Measurements from ENCODE around the gene COQ10A.
"Not testable (repeated sequence)": the region's sequence is repeated elsewhere in the genome, so short reads cannot be mapped to it uniquely, and the experiment has no call there.

The COQ10A gene

GRCh38 chr12:56282579-56282978 lies 15.8 kb downstream of the COQ10A start:
- no peak for DNase-seq

DNA sequence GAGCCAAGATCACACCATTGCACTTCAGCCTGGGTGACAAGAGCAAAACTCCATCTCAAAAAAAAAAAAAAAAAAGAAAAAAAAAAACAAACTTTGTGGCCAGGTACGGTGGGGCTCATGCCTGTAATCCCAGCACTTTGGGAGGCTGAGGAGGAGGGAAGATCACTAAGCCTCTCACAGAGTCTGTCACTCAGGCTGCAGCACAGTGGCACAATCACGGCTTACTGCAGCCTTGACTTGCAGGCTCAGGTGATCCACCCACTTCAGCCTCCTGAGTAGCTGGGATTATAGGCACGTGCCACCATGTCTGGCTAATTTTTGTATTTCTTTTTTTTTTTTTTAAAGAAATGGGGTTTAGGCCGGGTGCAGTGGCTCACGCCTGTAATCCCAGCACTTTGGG lies 17.5 kb downstream of the COQ10A start:
- not testable (repeated sequence) for DNase-seq

GRCh38 chr12:56286044-56286830 lies 19.5 kb downstream of the COQ10A start:
- no peak for DNase-seq

GRCh38 chr12:56288705-56289387 lies 22.1 kb downstream of the COQ10A start:
- DNase-seq: no peak

GRCh38 chr12:56293795-56294194 lies 27.1 kb downstream of the COQ10A start:
- no peak for DNase-seq

- no peak for DNase-seq
Observed at GRCh38 chr12:56296295-56296694, 29.6 kb downstream of the COQ10A start.

- no peak for DNase-seq
Observed at GRCh38 chr12:56297400-56297799, 30.7 kb downstream of the COQ10A start.

GRCh38 chr12:56298828-56299227 lies 32.1 kb downstream of the COQ10A start:
- no peak for DNase-seq

DNA sequence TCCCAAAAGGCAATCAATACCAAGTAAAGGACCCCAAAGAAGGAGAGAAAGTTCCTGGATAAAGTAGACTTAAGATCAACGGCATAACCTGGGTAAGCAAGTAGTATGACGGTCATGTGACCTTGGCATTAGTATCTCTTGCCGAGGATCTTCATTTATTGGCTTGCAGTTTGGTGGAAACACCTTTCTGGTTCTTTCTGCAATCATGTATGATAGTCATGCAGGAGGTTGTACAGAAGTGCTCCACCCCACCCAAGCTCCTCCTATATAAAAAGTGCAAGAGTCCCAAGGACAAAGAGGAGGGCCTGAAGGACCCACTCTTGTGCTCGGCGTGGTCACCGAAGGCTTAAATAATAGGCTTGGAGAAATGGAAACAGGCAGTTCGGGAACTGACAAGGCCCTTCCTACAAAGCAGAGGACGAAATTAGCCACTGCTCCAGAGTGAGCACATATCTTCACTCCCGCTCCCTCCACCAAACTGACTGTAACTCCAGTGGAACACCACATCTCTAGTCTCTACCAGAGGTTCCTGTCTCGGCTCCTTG lies 32.6 kb downstream of the COQ10A start:
- DNase-seq: no peak

GRCh38 chr12:56299853-56300643 lies 33.3 kb downstream of the COQ10A start, which contains the start of gene CS:
Gene CS (minus strand): TSS chr12:56300330. CDS start chr12:56300201, 129 bp downstream.
- DNase-seq: peak; percentile 97

DNA sequence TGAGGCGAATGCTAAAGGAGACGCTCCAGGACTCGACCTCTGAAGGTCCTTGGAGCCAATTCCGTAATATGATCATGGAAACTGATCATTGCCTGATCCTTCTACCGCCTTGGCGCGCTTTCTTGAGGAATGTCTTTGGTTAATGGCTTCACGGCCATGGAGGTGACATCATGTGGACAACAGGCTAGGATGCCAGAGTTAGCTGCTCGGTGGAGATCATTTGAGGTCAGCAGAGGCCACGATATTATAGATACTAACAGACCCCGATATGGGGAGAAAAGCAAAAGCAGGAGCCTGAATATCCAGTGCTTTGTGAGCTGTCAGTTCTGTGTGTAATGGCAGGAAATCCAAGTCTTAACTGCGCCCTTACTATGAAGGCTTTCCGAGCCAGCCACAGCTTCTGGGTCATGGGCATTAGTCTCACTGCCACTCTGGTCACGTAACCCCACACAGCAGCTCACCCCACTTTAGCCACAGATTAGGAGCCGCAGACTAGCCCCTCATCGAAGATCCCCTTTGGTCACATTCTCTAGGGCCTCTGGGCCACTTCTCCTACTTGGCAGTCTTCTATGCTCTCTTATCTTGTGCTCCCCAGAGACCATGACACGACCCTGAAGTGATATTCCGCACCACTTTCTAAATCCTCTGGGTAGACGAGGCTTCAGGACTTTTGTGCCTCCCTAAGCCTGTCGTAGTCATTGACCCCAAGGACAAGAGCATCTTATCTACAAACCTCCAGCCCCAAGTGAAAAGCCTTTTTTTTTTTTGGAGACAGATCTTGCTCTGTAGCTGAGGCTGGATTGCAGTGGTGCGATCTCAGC lies 34.1 kb downstream of the COQ10A start:
- DNase-seq: no peak

GRCh38 chr12:56304276-56304675 lies 37.5 kb downstream of the COQ10A start:
- DNase-seq: no peak

DNA sequence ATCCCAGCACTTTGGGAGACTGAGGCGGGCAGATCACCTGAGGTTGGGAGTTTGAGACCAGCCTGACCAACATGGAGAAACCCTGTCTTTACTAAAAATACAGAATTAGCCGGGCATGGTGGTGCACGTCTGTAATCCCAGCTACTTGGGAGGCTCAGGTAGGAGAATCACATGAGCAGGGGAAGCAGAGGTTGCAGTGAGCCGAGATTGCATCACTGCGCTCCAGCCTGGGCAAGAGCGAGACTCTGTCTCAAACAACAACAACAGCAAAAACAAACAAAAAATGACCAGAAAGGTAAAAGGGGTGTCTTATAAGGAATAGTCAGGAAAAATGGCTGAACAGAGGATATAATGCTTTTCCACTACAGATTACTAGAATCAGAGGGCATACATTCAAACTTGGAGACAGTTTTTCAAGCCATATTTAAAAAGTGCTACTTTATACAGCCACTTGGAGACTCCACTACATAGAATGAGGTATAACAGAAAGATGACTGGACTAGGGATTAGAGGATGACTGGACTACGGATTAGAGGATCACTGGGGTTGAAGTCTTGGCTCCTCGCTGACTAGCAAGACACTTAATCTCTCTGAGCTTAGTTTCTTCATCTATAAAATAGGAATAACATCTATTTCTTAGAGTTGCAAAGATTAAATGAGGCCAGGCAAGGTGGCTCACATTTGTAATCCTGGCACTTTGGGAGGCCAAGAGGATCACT lies 38.3 kb downstream of the COQ10A start:
- DNase-seq: no peak

DNA sequence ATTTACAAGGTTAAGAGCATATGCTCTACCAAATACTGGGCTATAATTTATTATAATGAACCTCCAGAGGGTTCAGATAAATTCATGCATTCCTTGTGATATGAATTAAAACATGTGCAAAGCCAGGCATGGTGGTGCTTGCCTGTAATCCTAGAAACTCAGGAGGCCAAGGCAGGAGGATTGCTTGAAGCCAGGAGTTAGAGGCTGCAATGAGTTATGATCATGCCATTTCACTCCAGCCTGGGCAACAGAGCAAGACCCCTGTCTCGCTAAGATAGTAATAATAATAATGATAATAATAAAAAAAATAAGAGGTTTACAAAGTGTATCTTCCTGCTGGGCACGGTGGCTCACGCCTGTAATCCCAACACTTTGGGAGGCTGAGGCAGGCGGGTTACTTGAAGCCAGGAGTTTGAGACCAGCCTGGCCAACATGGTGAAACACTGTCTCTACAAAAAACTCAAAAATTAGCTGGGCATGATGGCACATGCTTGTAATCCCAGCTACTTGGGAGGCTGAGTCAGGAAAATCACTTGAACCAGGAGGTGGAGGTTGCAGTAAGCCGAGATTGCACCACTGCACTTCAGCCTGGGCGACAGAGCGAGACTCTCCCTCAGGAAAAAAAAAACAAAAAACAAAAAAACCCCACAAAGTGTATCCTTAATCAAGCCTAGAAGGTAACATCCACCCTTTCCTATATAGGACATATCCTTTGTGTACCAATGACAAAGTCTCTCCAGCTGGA lies 40.7 kb downstream of the COQ10A start:
- no peak for DNase-seq

GRCh38 chr12:56308714-56309113 lies 42.0 kb downstream of the COQ10A start:
- DNase-seq: no peak

GRCh38 chr12:56311003-56311402 lies 44.3 kb downstream of the COQ10A start:
- no peak for DNase-seq

DNA sequence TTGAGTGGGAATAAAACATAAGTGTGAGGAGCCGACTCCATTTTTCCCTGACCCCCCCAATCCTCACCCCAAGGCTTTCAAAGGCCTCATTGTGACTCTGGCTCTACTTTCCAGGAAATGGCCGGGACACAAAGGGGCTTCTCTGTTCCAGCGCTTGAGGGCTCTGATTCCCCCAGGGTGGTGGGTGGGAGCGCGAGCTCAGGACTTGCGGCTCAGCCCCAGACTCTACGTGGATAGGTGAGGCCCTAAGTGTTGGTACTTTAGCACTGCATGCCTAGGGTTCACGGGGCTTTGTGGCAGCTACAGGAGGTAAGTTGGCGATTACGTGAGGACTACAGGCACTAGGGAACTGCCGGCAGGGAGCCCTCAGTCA lies 48.5 kb downstream of the COQ10A start:
- DNase-seq: no peak

GRCh38 chr12:56315622-56316473 lies 49.1 kb downstream of the COQ10A start, which contains the start of gene CNPY2:
Gene CNPY2 (minus strand): TSS chr12:56315988. CDS start chr12:56315217, 771 bp downstream.
- peak; percentile 87 for DNase-seq

GRCh38 chr12:56317675-56318074 lies 50.9 kb downstream of the COQ10A start:
- DNase-seq: no peak

All from activated CD4-positive, CD25-positive, alpha-beta regulatory T cell treated with anti-CD3 and anti-CD28 coated beads, Interleukin-2, amount 50 U/mL, for 72 hours (primary cell).